HG02885 (cell line): ENCODE results near the gene ARL17B.
"Not testable (repeated sequence)": the region's sequence is repeated elsewhere in the genome, so short reads cannot be mapped to it uniquely, and the experiment has no call there.

Source experiments
- ATAC-seq: cut with Tn5 transposase; IDR thresholded peaks from one replicate; pipeline ENCODE4 v1.9.1; 2021; ENCODE audit warnings: mild to moderate bottlenecking; ENCODE audit not compliant: unreplicated experiment, poor library complexity

Gene ARL17B

DNA sequence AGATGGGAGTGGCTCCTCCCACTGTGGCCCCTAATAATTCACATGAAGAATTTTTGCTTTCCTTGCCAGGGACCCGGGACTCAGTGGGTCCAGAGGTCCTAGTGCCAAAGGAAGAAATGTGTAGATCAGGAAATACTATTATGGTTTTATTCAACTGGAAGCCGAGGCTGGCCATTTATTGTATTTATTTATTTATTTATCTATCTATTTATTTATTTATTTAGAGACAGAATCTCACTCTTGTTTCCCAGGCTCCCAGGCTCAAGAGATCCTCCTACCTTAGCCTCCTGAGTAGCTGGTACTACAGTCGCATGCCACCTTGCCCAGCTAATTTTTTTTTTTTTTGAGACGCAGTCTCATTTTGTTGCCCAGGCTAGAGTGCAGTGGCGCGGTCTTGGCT, 107.4 kb downstream of the ARL17B start:
- not testable (repeated sequence) for ATAC-seq

DNA sequence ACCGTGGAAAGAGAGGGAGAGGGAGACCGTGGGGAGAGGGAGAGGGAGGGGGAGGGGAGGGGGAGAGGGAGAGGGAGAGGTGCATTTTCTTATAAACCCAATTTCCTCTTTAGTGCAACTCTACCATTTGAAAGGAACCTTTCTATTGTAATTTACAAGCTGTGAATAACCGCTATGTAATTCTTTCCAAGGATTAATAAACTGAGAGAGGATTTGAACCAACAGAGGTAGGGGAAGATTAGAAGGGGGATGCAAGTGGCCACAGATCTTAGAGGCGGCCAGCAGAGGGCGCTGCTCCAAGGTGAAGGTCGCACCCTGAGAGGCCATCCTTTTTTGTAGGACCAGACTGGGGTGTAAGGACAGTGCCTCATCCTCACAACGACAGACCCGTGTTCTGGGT, 107.8 kb downstream of the ARL17B start:
- not testable (repeated sequence) for ATAC-seq

DNA sequence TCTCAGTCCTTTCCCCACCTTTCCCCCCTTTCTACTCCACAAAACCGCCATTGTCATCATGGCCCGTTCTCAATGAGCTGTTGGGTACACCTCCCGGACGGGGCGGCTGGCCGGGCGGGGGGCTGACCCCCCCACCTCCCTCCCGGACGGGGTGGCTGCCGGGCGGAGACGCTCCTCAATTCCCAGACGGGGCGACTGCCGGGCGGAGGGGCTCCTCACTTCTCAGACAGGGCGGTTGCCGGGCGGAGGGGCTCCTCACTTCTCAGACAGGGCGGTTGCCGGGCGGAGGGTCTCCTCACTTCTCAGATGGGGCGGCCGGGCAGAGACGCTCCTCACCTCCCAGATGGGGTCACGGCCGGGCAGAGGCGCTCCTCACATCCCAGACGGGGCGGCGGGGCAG, 108.8 kb downstream of the ARL17B start:
- not testable (repeated sequence) for ATAC-seq

DNA sequence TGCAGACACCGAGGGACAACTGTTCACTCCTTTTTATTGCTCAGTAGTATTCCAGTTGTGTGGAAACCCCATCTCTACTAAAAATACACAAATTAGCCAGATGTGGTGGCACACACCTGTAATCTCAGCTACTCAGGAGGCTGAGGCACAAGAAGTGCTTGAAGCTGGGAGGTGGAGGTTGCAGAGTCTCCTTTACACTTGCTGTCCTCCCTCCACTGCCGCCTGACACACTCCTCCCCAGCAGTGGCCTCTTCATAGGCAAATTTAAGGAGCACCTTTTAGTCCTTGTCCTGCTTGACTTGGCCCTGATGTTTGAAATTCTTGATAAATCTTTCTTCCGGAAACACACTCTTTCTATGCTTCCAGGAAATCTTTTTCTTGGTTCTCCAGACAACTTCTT, 112.4 kb downstream of the ARL17B start:
- ATAC-seq = not testable (repeated sequence)

- not testable (repeated sequence) for ATAC-seq
These were observed 116.4 kb downstream of the ARL17B start for GRCh38 chr17:46244949-46245768.

DNA sequence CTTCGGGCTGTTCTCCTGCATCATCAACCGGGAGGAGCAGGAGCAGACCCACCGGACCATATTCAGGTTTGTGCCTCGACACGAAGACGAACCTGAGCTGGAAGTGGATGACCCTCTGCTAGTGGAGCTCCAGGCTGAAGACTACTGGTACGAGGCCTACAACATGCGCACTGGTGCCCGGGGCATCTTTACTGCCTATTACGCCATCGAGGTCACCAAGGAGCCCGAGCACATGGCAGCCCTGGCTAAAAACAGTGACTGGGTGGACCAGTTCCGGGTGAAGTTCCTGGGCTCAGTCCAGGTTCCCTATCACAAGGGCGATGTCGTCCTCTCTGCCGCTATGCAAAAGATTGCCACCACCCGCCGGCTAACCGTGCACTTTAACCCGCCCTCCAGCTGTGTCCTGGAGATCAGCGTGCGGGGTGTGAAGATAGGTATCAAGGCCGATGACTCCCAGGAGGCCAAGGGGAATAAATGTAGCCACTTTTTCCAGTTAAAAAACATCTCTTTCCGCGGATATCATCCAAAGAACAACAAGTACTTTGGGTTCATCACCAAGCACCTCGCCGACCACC, 117.1 kb downstream of the ARL17B start:
- not testable (repeated sequence) for ATAC-seq

GRCh38 chr17:46243928-46244327, 117.6 kb downstream of the ARL17B start:
- ATAC-seq = not testable (repeated sequence)

- not testable (repeated sequence) for ATAC-seq
These were observed 118.1 kb downstream of the ARL17B start for GRCh38 chr17:46243505-46243904.

GRCh38 chr17:46231359-46231758, 130.2 kb downstream of the ARL17B start:
- not testable (repeated sequence) for ATAC-seq

DNA sequence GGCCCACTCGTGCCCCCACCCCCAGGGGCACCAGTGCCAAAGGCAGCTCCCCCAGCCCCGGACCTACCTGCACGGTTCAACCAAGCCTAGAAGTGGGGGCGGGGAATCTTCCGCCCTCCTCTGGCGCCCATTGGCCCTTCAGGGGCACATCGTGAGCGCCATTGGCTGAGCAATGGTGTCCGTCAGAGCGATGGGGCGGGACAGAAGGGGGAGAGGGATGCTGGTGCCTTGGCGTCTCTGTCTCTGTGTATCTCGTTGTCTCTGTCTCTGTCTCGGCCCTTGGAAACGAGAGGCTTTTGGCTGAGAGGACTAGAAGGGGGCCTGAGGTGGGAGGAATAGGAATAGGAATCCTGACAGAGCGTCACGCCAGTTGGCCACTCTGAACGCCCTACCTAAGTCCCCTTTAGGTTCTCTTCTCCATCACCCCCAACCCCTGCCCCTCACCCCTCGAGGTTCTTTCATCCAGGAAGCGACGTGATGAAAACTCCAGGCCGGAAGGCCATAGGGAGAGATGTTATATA, 136.2 kb downstream of the ARL17B start:
- ATAC-seq = peak; percentile 100

DNA sequence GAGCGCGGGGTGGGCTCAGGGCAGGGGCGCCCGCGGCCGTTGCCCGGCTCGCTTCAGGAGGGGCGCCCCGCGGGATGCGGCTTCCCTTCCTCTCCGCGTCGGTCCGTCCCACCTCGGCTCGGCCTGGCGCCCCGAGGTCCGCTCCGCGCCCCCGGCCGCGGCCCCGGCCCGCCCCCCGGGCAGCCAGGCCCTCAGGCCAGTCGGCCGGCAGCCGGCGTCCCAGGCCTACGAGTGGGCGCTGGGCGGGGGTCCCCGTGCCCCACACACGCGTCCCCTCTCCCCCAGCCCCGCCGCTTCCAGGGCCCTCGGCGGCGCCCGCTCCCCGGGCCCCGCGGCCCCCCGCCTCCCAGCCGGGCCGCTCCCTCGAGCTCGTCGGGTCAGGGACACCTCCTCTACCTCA, 136.7 kb downstream of the ARL17B start:
- ATAC-seq = peak; percentile 42
